NOMO-1 (cell line): ENCODE data around the gene C1QTNF8.

Experiments
- DNase-seq, 2 experiments: peaks; one replicate each; lab custom pipeline; 2025; ENCODE audit not compliant: unreplicated experiment in 2 of 2; lab: John Stamatoyannopoulos, UW

C1QTNF8 gene

GRCh38 chr16:1066584-1067172 lies 29.4 kb downstream of the C1QTNF8 start:
- no peak for DNase-seq

GRCh38 chr16:1065469-1066128 lies 30.4 kb downstream of the C1QTNF8 start:
- DNase-seq, result no peak

- DNase-seq, result no peak
Observed at GRCh38 chr16:1063728-1064127, 32.3 kb downstream of the C1QTNF8 start.

- no peak for DNase-seq
Observed at GRCh38 chr16:1062895-1063294, 33.1 kb downstream of the C1QTNF8 start.

- no peak for DNase-seq
Observed at GRCh38 chr16:1061769-1062505, 34.1 kb downstream of the C1QTNF8 start.

GRCh38 chr16:1060416-1061340 lies 35.4 kb downstream of the C1QTNF8 start:
- no peak for DNase-seq

GRCh38 chr16:1059310-1059709 lies 36.7 kb downstream of the C1QTNF8 start:
- DNase-seq, result no peak

GRCh38 chr16:1058216-1058615 lies 37.8 kb downstream of the C1QTNF8 start:
- no peak for DNase-seq

GRCh38 chr16:1057252-1057932 lies 38.7 kb downstream of the C1QTNF8 start:
- peak in 1 of 2 experiments; percentile 30 for DNase-seq

GRCh38 chr16:1056196-1056595 lies 39.8 kb downstream of the C1QTNF8 start:
- DNase-seq, result no peak

GRCh38 chr16:1055557-1055924 lies 40.5 kb downstream of the C1QTNF8 start:
- no peak for DNase-seq

GRCh38 chr16:1054660-1055556 lies 41.1 kb downstream of the C1QTNF8 start:
- no peak for DNase-seq

- no peak for DNase-seq
Observed at GRCh38 chr16:1053700-1054368, 42.2 kb downstream of the C1QTNF8 start.

GRCh38 chr16:1053121-1053521 lies 42.9 kb downstream of the C1QTNF8 start:
- DNase-seq, result no peak

- no peak for DNase-seq
Observed at GRCh38 chr16:1052721-1053120, 43.3 kb downstream of the C1QTNF8 start.

- DNase-seq, result no peak
Observed at GRCh38 chr16:1051446-1051845, 44.6 kb downstream of the C1QTNF8 start.

- DNase-seq, result no peak
Observed at GRCh38 chr16:1050921-1051320, 45.1 kb downstream of the C1QTNF8 start.

- DNase-seq, result no peak
Observed at GRCh38 chr16:1050516-1050915, 45.5 kb downstream of the C1QTNF8 start.

- no peak for DNase-seq
Observed at GRCh38 chr16:1049976-1050247, 46.1 kb downstream of the C1QTNF8 start.
